Measurements from ENCODE around the gene CYTH3.

- no peak for TF ChIP-seq EZH2 (IDR thresholded peaks at IDR 0.05; ENCODE audit: insufficient read depth, poor library complexity, severe bottlenecking)
- TF ChIP-seq EZH2phosphoT487 (IDR thresholded peaks at IDR 0.05; ENCODE audit: insufficient read depth, low read depth) = no peak
These were observed 29.9 kb downstream of the CYTH3 start for GRCh38 chr7:6242561-6242960.

Measured in GM23248 (cell line).